Measurements from ENCODE around the gene EIF4E.

GRCh38 chr4:98865059-98865458, 63.9 kb downstream of the EIF4E start:
- no peak for TF ChIP-seq POLR2A (IDR thresholded peaks at IDR 0.05)
- TF ChIP-seq CTCF (IDR thresholded peaks at IDR 0.05): no peak
- no peak for TF ChIP-seq POLR2AphosphoS5 (IDR thresholded peaks at IDR 0.05)
